Activated CD8-positive, alpha-beta memory T cell treated with anti-CD3 and anti-CD28 coated beads, Interleukin-2, amount 10 ng/mL, durations not matched to agents 7 days and 5 days (primary cell): Measurements from ENCODE around the gene GFAP. TPM values are rescaled to one million over a fixed set of nuclear protein-coding genes. Genes with fewer than 3 reads are reported as not detected.

Experiments used
- microRNA-seq: library from miRNA; unstranded; fragments of <30 nt; microRNA quantifications from one replicate; pipeline ENCODE4 v1.2.0, GENCODE V29; 2022
- total RNA-seq, 2 experiments: library from RNA; stranded (reverse); gene quantifications; one replicate each; pipeline ENCODE4 v1.2.3, GENCODE V29; 2021

GFAP gene
- total RNA-seq, 2 experiments from 2014 or later, result not detected

Small RNA genes within 50 kb of the gene (microRNA-seq; reads per million reads assigned to microRNA genes)
- gene MIR6783, result 5.1 reads per million, percentile 13 among the genes with 10 or more reads in this experiment

Other genes with a start within 250 kb of the GFAP start
- 10 to 100 TPM; 26.0 to 28.4 TPM for gene CCDC43, start 225.7 kb downstream of the GFAP start, total RNA-seq
- gene DBF4B, start 206.8 kb downstream of the GFAP start, total RNA-seq, result 10 to 100 TPM; 43.8 to 53.2 TPM
- under 1 TPM; 0.35 to 0.50 TPM for gene ADAM11, start 156.5 kb downstream of the GFAP start, total RNA-seq
- gene GJC1, start 85.2 kb downstream of the GFAP start, total RNA-seq, result 1 to 10 TPM; 2.7 to 3.7 TPM
- gene HIGD1B, start 67.6 kb downstream of the GFAP start, total RNA-seq, result not detected
- 100 to 1,000 TPM; 134 to 178 TPM for gene EFTUD2, start 16.1 kb downstream of the GFAP start, total RNA-seq
- gene KIF18B, start 32.3 kb upstream of the GFAP start, total RNA-seq, result 100 to 1,000 TPM in 1 of 2 experiments, 10 to 100 TPM in 1; 86.7 to 117 TPM
- gene C1QL1, start 52.8 kb upstream of the GFAP start, total RNA-seq, result under 1 TPM; 0.33 to 0.38 TPM
- gene DCAKD, start 136.1 kb upstream of the GFAP start, total RNA-seq, result 10 to 100 TPM; 29.4 to 34.3 TPM
- 100 to 1,000 TPM; 136 to 148 TPM for gene NMT1, start 145.8 kb upstream of the GFAP start, total RNA-seq
- 1 to 10 TPM; 2.6 to 5.2 TPM for gene PLCD3, start 217.0 kb upstream of the GFAP start, total RNA-seq
- gene ACBD4, start 220.2 kb upstream of the GFAP start, total RNA-seq, result 10 to 100 TPM; 14.9 to 20.6 TPM
- gene HEXIM1, start 233.0 kb upstream of the GFAP start, total RNA-seq, result 10 to 100 TPM; 40.2 to 42.4 TPM
- 1 to 10 TPM; 6.9 to 7.5 TPM for gene HEXIM2, start 246.4 kb upstream of the GFAP start, total RNA-seq